SH-SY5Y (cell line): ENCODE data around the gene GABRE.

Source experiments
- GATA2 ChIP-seq: IDR thresholded peaks from 2 replicates; pipeline ENCODE4 v1.6.1; 2011; ENCODE audit warnings: mild to moderate bottlenecking, low read depth, low read length
- GATA3 ChIP-seq: IDR thresholded peaks from 2 replicates; pipeline ENCODE4 v1.6.1; 2011; ENCODE audit warnings: low read depth, mild to moderate bottlenecking, low read length, moderate library complexity

DNA sequence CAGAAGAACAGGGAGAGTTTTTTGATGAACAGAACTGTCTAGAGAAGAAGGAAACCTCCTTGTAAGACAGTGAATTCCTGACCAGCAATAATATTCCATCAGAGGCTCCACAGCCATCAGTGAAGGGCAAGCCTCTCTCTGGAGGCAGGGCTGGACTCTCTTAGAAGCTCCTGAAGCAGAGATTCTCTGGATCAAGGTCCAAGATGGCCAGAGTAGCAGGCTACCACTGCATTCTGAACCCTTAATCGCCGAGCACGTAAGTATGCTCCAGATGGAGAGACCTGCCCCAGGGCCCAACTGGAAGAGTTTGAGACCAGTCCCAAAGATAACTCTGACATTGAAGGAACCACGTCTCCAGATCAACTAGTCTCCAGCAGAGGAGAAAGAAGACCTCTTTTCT, 16.4 kb downstream of the GABRE start:
- no peak for TF ChIP-seq GATA2
- TF ChIP-seq GATA3: no peak
